ENCODE results near the gene SYTL1. TPM values are rescaled to one million over a fixed set of nuclear protein-coding genes. Genes with fewer than 3 reads are reported as not detected.

The SYTL1 gene
- total and polyA plus RNA-seq, 9 of the 15 experiments (the other 6 are each of a cell fraction or from before 2014, with no cell fraction given), result 0.04 to 9.3 (median 1.7) TPM

DNA sequence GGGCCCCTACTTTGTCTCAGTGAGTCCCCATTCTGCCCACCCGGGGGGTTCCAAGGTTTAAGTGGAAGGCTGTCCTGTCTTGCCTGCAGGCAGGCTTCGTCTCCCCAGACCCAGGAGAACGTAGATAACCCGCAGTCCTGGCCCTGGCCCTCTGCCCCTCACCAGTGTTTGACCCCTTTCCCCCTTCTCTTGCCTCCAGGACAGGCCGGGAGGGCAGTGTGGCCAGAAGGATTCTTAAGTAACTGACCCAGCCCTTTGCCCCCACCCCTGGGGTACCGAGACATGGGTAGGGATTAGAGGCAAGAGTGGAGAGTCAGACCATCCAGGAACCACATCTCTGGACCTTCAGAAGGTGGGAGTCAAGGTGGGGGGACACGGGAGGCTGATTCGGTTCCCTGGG lies 11.0 kb upstream of the SYTL1 start:
- H3K36me3 ChIP-seq (ENCODE audit: control insufficient read depth, insufficient read depth, low read length), result peaks cover 90% of the 10 kb centered on the region
- DNase-seq (ENCODE audit: extremely low read depth in 1 of 4, low spot score in 3 of 4), result no peak
- H3K4me1 ChIP-seq (replicated peaks in 1 of 2; ENCODE audit: control insufficient read depth in 2 of 2, insufficient read depth in 2 of 2, low read length in 2 of 2), result peaks cover 0 to 12% of the 10 kb centered on the region in 2 experiments; a peak in 2 of 5 replicates
- no TSS peak for BruUV-seq (replicated peaks)
- H4K20me1 ChIP-seq (replicated peaks; ENCODE audit: control insufficient read depth, insufficient read depth, low read length), result peaks cover 16% of the 10 kb centered on the region
- no peak overlapping the region for H2AFZ ChIP-seq (ENCODE audit: low read depth, low read length)
- no peaks in the 10 kb centered on the region for H3K9me1 ChIP-seq (ENCODE audit: control insufficient read depth, insufficient read depth, low read length)
- no peaks in the 10 kb centered on the region for H3K27me3 ChIP-seq (ENCODE audit: control insufficient read depth in 2 of 2, insufficient read depth in 2 of 2, low read length in 2 of 2)
- H3K9me3 ChIP-seq (replicated peaks; ENCODE audit: control insufficient read depth, insufficient read depth, low read depth, low read length), result no peaks in the 10 kb centered on the region
- ChIA-PET CTCF (ENCODE audit: low intra/inter-chr PET ratio) (no interaction called here), POLR2A (no interaction called here)
- 77% methylated on average over 6 of the region's 8 CpGs for WGBS (ENCODE audit: insufficient coverage, low coverage, missing lambda C conversion rate)
- no peak for FAIRE-seq
- H3K79me2 ChIP-seq (ENCODE audit: control insufficient read depth, insufficient read depth, low read length), result peaks cover 40% of the 10 kb centered on the region
- no peak overlapping the region for H3K27ac ChIP-seq (ENCODE audit: extremely low read depth, low read depth, low read length)
- no peak overlapping the region for H3K4me2 ChIP-seq (ENCODE audit: insufficient read depth, low read length)
- no peak for ATAC-seq
- H3K4me3 ChIP-seq, result no peak overlapping the region
- H3K9ac ChIP-seq (ENCODE audit: insufficient read depth in 1 of 2, low read depth in 2 of 2, low read length in 2 of 2), result peak overlapping the region in 1 of 2 experiments; percentile 54; a peak in 2 of 4 replicates
- in situ Hi-C loops (cut with MboI), result no loop called here
- intact Hi-C loops (cut with micrococcal nuclease), result no loop called here
- TF ChIP-seq NR1H2 (CRISPR knock-in tag; IDR thresholded peaks at IDR 0.05) (no peak), ZNF780A (CRISPR knock-in tag; IDR thresholded peaks at IDR 0.05) (no peak), L3MBTL2 (IDR thresholded peaks at IDR 0.05) (no peak)

DNA sequence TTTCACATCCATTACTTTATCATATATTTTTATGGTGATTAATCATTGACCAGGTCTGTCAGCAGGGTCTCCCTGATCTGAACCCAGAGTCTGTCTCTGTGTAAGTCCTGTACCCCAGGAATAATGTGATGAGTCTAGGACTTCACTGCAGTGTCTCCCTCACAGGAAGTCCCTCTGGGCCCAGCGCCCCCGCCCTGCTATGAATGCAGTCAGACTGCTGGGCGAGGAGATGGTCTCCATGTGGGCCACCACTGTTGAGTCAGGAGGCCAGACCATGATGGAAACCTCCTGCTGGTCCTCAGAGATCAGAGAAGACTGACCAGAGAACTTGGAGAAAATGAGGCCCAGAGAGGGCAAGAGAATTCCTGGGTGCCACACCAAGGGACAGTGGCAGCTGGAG lies 10.4 kb upstream of the SYTL1 start:
- H3K4me1 ChIP-seq (replicated peaks in 1 of 2; ENCODE audit: control insufficient read depth in 2 of 2, insufficient read depth in 2 of 2, low read length in 2 of 2), result peaks cover 0 to 12% of the 10 kb centered on the region in 2 experiments; a peak in 2 of 5 replicates
- H3K36me3 ChIP-seq (ENCODE audit: control insufficient read depth, insufficient read depth, low read length), result peaks cover 90% of the 10 kb centered on the region
- no peak overlapping the region for H3K27ac ChIP-seq (ENCODE audit: extremely low read depth, low read depth, low read length)
- peak overlapping the region in 1 of 2 experiments; percentile 15; a peak in 1 of 4 replicates for H3K9ac ChIP-seq (ENCODE audit: insufficient read depth in 1 of 2, low read depth in 2 of 2, low read length in 2 of 2)
- H3K9me1 ChIP-seq (ENCODE audit: control insufficient read depth, insufficient read depth, low read length), result no peaks in the 10 kb centered on the region
- peaks cover 16% of the 10 kb centered on the region for H4K20me1 ChIP-seq (replicated peaks; ENCODE audit: control insufficient read depth, insufficient read depth, low read length)
- FAIRE-seq (no peak), DNase-seq (ENCODE audit: extremely low read depth in 1 of 4, low spot score in 3 of 4) (no peak), ATAC-seq (no peak)
- no peak overlapping the region for H2AFZ ChIP-seq (ENCODE audit: low read depth, low read length)
- no peaks in the 10 kb centered on the region for H3K9me3 ChIP-seq (replicated peaks; ENCODE audit: control insufficient read depth, insufficient read depth, low read depth, low read length)
- in situ Hi-C loops (cut with MboI) (no loop called here), intact Hi-C loops (cut with micrococcal nuclease) (no loop called here)
- WGBS (ENCODE audit: insufficient coverage, low coverage, missing lambda C conversion rate), result 97% methylated on average over 3 of the region's 3 CpGs
- ChIA-PET POLR2A (interaction anchor here (0.5 to 2.5 kb wide), 2 partner anchors 8 to 1781 kb away, joined by 3 to 23 read pairs; partner anchors contain the start of gene TMEM222), CTCF (ENCODE audit: low intra/inter-chr PET ratio) (no interaction called here)
- H3K79me2 ChIP-seq (ENCODE audit: control insufficient read depth, insufficient read depth, low read length), result peaks cover 33% of the 10 kb centered on the region
- no peak overlapping the region for H3K4me2 ChIP-seq (ENCODE audit: insufficient read depth, low read length)
- no peaks in the 10 kb centered on the region for H3K27me3 ChIP-seq (ENCODE audit: control insufficient read depth in 2 of 2, insufficient read depth in 2 of 2, low read length in 2 of 2)
- no peak overlapping the region for H3K4me3 ChIP-seq
- no TSS peak for BruUV-seq (replicated peaks)
- no peak for TF ChIP-seq U2AF1 (optimal IDR thresholded peaks at IDR 0.05; ENCODE audit: low read depth, low read length)
- no peak for TF ChIP-seq POLR2H (tag; IDR thresholded peaks at IDR 0.05; ENCODE audit: low read depth)
- TF ChIP-seq EWSR1 (IDR thresholded peaks at IDR 0.05; ENCODE audit: borderline replicate concordance, low read depth, partially characterized antibody), result no peak
- TF ChIP-seq KAT8 (IDR thresholded peaks at IDR 0.05; ENCODE audit: low read depth), result no peak
- TF ChIP-seq HDAC6 (IDR thresholded peaks at IDR 0.05; ENCODE audit: low read depth, low read length), result no peak
- TF ChIP-seq, protein P1, sequence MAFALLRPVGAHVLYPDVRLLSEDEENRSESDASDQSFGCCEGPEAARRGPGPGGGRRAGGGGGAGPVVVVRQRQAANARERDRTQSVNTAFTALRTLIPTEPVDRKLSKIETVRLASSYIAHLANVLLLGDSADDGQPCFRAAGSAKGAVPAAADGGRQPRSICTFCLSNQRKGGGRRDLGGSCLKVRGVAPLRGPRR (CRISPR knock-in tag; IDR thresholded peaks at IDR 0.05), result no peak
- no peak for TF ChIP-seq NR2F6 (CRISPR knock-in tag; IDR thresholded peaks at IDR 0.05)
- TF ChIP-seq RBFOX2 (IDR thresholded peaks at IDR 0.05; ENCODE audit: low read depth, low read length), result no peak
- no peak for TF ChIP-seq ZSCAN32 (CRISPR knock-in tag; IDR thresholded peaks at IDR 0.05)
- TF ChIP-seq, protein P2, sequence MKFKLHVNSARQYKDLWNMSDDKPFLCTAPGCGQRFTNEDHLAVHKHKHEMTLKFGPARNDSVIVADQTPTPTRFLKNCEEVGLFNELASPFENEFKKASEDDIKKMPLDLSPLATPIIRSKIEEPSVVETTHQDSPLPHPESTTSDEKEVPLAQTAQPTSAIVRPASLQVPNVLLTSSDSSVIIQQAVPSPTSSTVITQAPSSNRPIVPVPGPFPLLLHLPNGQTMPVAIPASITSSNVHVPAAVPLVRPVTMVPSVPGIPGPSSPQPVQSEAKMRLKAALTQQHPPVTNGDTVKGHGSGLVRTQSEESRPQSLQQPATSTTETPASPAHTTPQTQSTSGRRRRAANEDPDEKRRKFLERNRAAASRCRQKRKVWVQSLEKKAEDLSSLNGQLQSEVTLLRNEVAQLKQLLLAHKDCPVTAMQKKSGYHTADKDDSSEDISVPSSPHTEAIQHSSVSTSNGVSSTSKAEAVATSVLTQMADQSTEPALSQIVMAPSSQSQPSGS (CRISPR knock-in tag; IDR thresholded peaks at IDR 0.05), result no peak
- no peak for TF ChIP-seq KDM1A (IDR thresholded peaks at IDR 0.05)
- TF ChIP-seq BHLHE40 (IDR thresholded peaks at IDR 0.05; ENCODE audit: low read length), result no peak
- no peak for TF ChIP-seq DIDO1 (tag; IDR thresholded peaks at IDR 0.05; ENCODE audit: low read depth)
- TF ChIP-seq HNRNPK (IDR thresholded peaks at IDR 0.05; ENCODE audit: low read depth, low read length, poor library complexity, severe bottlenecking), result no peak

All from K562 (cell line).